Measurements from ENCODE around the gene DBP. TPM values are rescaled to one million over a fixed set of nuclear protein-coding genes. Genes with fewer than 3 reads are reported as not detected.

DBP gene
- total and polyA plus RNA-seq, 2 of the 13 experiments (the other 11 are each of a cell fraction or from before 2014, with no cell fraction given), result 1.7 to 5.8 TPM

DNA sequence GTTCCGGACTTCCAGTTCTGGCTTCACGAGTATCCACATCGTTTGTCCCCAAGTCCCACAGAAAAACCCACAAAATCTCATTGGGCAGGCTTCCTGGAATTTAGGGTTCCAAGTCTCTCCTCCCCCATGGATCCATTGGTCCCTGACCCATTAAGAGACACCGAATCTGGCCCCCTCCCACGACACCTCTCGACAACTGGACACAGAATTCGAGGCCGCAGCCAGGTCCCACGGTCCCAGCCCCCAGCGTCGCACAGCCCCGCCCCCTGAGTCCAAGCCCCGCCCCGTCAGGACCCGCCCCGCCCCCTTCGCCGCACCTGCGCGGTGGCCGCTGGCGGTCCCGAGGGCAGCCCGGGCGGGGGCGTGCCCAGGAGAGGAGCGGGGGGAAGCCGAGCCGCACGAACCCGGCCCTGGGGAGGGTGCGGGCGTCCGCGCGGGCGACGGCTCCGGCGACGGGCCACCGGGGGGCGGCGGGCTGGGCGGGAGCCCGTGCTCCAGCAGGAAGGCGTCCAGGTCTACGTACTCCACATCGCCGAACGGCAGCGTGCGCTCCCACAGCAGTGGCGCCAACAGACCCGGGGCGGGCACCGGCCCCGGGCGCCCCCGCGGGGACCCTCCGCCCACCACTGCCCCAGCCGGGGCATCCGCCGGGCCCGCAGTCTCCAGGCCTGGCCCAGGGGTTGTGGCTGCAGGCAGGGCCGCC, 1.8 kb downstream of the DBP start (continued):
- TF ChIP-seq PPARG (CRISPR knock-in tag; conservative IDR thresholded peaks at IDR 0.05) (no peak), ZNF530 (CRISPR knock-in tag; IDR thresholded peaks at IDR 0.05; ENCODE audit: low read depth) (no peak), IRX3 (CRISPR knock-in tag; IDR thresholded peaks at IDR 0.05; ENCODE audit: borderline replicate concordance, low read depth) (no peak), GABPB1 (CRISPR knock-in tag; IDR thresholded peaks at IDR 0.05) (0 out of 2 replicates have a peak, but pooled peaks have one; percentile 20), SRSF1 (optimal IDR thresholded peaks at IDR 0.05; ENCODE audit: low read depth, low read length) (no peak), NFYC (CRISPR knock-in tag; IDR thresholded peaks at IDR 0.05) (no peak), ZMYM3 (CRISPR knock-in tag; IDR thresholded peaks at IDR 0.05) (no peak), ZNF264 (CRISPR knock-in tag; IDR thresholded peaks at IDR 0.05) (no peak), ZFP62 (CRISPR knock-in tag; IDR thresholded peaks at IDR 0.05) (no peak), ZNF17 (CRISPR knock-in tag; IDR thresholded peaks at IDR 0.05) (no peak), FOXA3 (CRISPR knock-in tag; IDR thresholded peaks at IDR 0.05) (peak; percentile 6; the same call in 1 of the 2 replicates), REXO4 (CRISPR knock-in tag; IDR thresholded peaks at IDR 0.05; ENCODE audit: borderline replicate concordance) (no peak), HOXA9 (CRISPR knock-in tag; IDR thresholded peaks at IDR 0.05; ENCODE audit: borderline replicate concordance) (no peak), FOXK1 (CRISPR knock-in tag; IDR thresholded peaks at IDR 0.05; ENCODE audit: borderline replicate concordance, low read depth) (no peak), RFX5 (IDR thresholded peaks at IDR 0.05; ENCODE audit: low read depth, low read length) (no peak), POLR2AphosphoS5 (IDR thresholded peaks at IDR 0.05; ENCODE audit: low read depth, low read length) (peak; percentile 91), HNRNPUL1 (IDR thresholded peaks at IDR 0.05; ENCODE audit: low read depth, low read length) (no peak), TEAD2 (CRISPR knock-in tag; IDR thresholded peaks at IDR 0.05) (no peak), GATAD1 (CRISPR knock-in tag; IDR thresholded peaks at IDR 0.05) (peak; percentile 23; the same call in 1 of the 2 replicates)
- TF ChIP-seq, protein P1, sequence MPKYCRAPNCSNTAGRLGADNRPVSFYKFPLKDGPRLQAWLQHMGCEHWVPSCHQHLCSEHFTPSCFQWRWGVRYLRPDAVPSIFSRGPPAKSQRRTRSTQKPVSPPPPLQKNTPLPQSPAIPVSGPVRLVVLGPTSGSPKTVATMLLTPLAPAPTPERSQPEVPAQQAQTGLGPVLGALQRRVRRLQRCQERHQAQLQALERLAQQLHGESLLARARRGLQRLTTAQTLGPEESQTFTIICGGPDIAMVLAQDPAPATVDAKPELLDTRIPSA (CRISPR knock-in tag; IDR thresholded peaks at IDR 0.05; ENCODE audit: borderline replicate concordance), result no peak
- TF ChIP-seq, protein P2, sequence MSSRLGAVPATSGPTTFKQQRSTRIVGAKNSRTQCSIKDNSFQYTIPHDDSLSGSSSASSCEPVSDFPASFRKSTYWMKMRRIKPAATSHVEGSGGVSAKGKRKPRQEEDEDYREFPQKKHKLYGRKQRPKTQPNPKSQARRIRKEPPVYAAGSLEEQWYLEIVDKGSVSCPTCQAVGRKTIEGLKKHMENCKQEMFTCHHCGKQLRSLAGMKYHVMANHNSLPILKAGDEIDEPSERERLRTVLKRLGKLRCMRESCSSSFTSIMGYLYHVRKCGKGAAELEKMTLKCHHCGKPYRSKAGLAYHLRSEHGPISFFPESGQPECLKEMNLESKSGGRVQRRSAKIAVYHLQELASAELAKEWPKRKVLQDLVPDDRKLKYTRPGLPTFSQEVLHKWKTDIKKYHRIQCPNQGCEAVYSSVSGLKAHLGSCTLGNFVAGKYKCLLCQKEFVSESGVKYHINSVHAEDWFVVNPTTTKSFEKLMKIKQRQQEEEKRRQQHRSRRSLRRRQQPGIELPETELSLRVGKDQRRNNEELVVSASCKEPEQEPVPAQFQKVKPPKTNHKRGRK (CRISPR knock-in tag; IDR thresholded peaks at IDR 0.05), result no peak
- TF ChIP-seq, protein P3, sequence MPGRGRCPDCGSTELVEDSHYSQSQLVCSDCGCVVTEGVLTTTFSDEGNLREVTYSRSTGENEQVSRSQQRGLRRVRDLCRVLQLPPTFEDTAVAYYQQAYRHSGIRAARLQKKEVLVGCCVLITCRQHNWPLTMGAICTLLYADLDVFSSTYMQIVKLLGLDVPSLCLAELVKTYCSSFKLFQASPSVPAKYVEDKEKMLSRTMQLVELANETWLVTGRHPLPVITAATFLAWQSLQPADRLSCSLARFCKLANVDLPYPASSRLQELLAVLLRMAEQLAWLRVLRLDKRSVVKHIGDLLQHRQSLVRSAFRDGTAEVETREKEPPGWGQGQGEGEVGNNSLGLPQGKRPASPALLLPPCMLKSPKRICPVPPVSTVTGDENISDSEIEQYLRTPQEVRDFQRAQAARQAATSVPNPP (CRISPR knock-in tag; IDR thresholded peaks at IDR 0.05), result no peak
- TF ChIP-seq, protein P4, sequence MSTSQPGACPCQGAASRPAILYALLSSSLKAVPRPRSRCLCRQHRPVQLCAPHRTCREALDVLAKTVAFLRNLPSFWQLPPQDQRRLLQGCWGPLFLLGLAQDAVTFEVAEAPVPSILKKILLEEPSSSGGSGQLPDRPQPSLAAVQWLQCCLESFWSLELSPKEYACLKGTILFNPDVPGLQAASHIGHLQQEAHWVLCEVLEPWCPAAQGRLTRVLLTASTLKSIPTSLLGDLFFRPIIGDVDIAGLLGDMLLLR (CRISPR knock-in tag; IDR thresholded peaks at IDR 0.05), result no peak
- TF ChIP-seq, protein P5, sequence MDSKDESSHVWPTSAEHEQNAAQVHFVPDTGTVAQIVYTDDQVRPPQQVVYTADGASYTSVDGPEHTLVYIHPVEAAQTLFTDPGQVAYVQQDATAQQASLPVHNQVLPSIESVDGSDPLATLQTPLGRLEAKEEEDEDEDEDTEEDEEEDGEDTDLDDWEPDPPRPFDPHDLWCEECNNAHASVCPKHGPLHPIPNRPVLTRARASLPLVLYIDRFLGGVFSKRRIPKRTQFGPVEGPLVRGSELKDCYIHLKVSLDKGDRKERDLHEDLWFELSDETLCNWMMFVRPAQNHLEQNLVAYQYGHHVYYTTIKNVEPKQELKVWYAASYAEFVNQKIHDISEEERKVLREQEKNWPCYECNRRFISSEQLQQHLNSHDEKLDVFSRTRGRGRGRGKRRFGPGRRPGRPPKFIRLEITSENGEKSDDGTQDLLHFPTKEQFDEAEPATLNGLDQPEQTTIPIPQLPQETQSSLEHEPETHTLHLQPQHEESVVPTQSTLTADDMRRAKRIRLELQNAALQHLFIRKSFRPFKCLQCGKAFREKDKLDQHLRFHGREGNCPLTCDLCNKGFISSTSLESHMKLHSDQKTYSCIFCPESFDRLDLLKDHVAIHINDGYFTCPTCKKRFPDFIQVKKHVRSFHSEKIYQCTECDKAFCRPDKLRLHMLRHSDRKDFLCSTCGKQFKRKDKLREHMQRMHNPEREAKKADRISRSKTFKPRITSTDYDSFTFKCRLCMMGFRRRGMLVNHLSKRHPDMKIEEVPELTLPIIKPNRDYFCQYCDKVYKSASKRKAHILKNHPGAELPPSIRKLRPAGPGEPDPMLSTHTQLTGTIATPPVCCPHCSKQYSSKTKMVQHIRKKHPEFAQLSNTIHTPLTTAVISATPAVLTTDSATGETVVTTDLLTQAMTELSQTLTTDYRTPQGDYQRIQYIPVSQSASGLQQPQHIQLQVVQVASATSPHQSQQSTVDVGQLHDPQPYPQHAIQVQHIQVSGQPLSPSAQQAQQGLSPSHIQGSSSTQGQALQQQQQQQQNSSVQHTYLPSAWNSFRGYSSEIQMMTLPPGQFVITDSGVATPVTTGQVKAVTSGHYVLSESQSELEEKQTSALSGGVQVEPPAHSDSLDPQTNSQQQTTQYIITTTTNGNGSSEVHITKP (CRISPR knock-in tag; IDR thresholded peaks at IDR 0.05; ENCODE audit: low read depth), result no peak

Data from HepG2 (cell line).